ENCODE results near the gene RUVBL1.

DNA sequence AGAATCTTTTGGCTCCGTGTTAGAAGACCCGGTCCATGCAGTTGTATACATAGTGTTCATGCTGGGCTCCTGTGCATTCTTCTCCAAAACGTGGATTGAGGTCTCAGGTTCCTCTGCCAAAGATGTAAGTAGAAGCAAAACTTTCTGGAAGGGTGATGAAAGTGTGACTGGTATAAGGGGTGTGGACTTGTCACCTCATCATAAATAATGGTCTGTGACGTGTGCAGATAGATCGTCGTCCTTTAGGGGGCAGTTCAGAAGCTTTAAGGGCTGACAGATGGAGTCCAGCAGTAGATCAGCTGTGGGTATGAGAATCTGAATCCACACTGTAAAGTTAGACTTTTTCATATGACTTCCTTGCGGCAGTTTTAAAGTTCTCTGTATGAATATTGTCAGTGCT lies 56.1 kb downstream of the RUVBL1 start:
- TF ChIP-seq POLR2A (IDR thresholded peaks at IDR 0.05) (no peak), POLR2AphosphoS5 (IDR thresholded peaks at IDR 0.05) (no peak)

Measured in stomach (tissue), 4 donors.